Kasumi-1 (cell line): ENCODE results near the gene PARK7.
"Not testable (repeated sequence)": the region's sequence is repeated elsewhere in the genome, so short reads cannot be mapped to it uniquely, and the experiment has no call there.

Experiments used
- DNase-seq, 2 experiments: peaks; one replicate each; lab custom pipeline; 2025; lab: John Stamatoyannopoulos, UW

PARK7 gene

GRCh38 chr1:7961216-7962013 lies at the start of gene PARK7:
Gene PARK7 (plus strand): TSS chr1:7961711. CDS start chr1:7962786, 1,075 bp downstream.
- peak; percentile 98 to 99 for DNase-seq

- DNase-seq, result no peak
Measured at GRCh38 chr1:7912145-7912544, 49.4 kb upstream of the PARK7 start.

GRCh38 chr1:7912743-7913557 lies 48.6 kb upstream of the PARK7 start:
- DNase-seq, result peak; percentile 42 to 46

- no peak for DNase-seq
Measured at GRCh38 chr1:7915826-7916500, 45.5 kb upstream of the PARK7 start.

GRCh38 chr1:7916501-7916830 lies 45.0 kb upstream of the PARK7 start:
- DNase-seq, result no peak

- DNase-seq, result not testable (repeated sequence)
Measured at GRCh38 chr1:7917971-7918370, 43.5 kb upstream of the PARK7 start.

GRCh38 chr1:7919880-7920279 lies 41.6 kb upstream of the PARK7 start:
- DNase-seq, result no peak

GRCh38 chr1:7921796-7922195 lies 39.7 kb upstream of the PARK7 start:
- no peak for DNase-seq

- no peak for DNase-seq
Measured at GRCh38 chr1:7922301-7922700, 39.2 kb upstream of the PARK7 start.

- not testable (repeated sequence) for DNase-seq
Measured at GRCh38 chr1:7927061-7927460, 34.5 kb upstream of the PARK7 start.

- no peak for DNase-seq
Measured at GRCh38 chr1:7928247-7928646, 33.3 kb upstream of the PARK7 start.

- DNase-seq, result no peak
Measured at GRCh38 chr1:7929637-7930036, 31.9 kb upstream of the PARK7 start.

- no peak for DNase-seq
Measured at GRCh38 chr1:7930645-7931445, 30.7 kb upstream of the PARK7 start.

- no peak for DNase-seq
Measured at GRCh38 chr1:7931446-7931812, 30.1 kb upstream of the PARK7 start.

GRCh38 chr1:7932524-7933138 lies 28.9 kb upstream of the PARK7 start:
- DNase-seq, result no peak

- no peak for DNase-seq
Measured at GRCh38 chr1:7938070-7938469, 23.4 kb upstream of the PARK7 start.

GRCh38 chr1:7940034-7940433 lies 21.5 kb upstream of the PARK7 start:
- DNase-seq, result no peak

GRCh38 chr1:7940745-7941436 lies 20.6 kb upstream of the PARK7 start, which contains the start of gene TNFRSF9:
Gene TNFRSF9 (minus strand): TSS chr1:7940839. CDS start chr1:7939994, 845 bp downstream.
- no peak for DNase-seq

- no peak for DNase-seq
Measured at GRCh38 chr1:7941437-7941793, 20.1 kb upstream of the PARK7 start.

- peak; percentile 79 to 90 for DNase-seq
Measured at GRCh38 chr1:7942214-7942921, 19.1 kb upstream of the PARK7 start.
